Gastroesophageal sphincter (tissue), 4 donors: Measurements from ENCODE around the gene SH3GLB2. TPM values are rescaled to one million over a fixed set of nuclear protein-coding genes. Genes with fewer than 3 reads are reported as not detected.

Experiments
- ATAC-seq: fragments of 150-250 bp; one replicate; pipeline ENCODE4 v1.9.1; 2016; ENCODE audit warnings: mild to moderate bottlenecking, moderate library complexity
- H3K27ac ChIP-seq, 4 donors: fragments of 200-600 bp; sonication (generic) in 3 of 4; 1 replicate in 3 of 4; 2 replicates in 1 of 4; pipeline ENCODE4 v1.5.1; 2016 to 2019
- H3K27me3 ChIP-seq: fragments of 200-600 bp; sonication (generic); one replicate; pipeline ENCODE4 v1.5.1; 2019
- H3K36me3 ChIP-seq, 2 donors: fragments of 200-600 bp; sonication (generic); one replicate each; pipeline ENCODE4 v1.5.1; 2019; ENCODE audit warnings: control low read depth in 1 of 2
- H3K4me1 ChIP-seq, 3 donors: fragments of 200-600 bp; sonication (generic); 1 replicate in 2 of 3; 2 replicates in 1 of 3; pipeline ENCODE4 v1.5.1; 2016 to 2019; ENCODE audit warnings: control low read depth in 2 of 3
- H3K4me3 ChIP-seq, 2 donors: fragments of 200-600 bp; sonication (generic); one replicate each; pipeline ENCODE4 v1.5.1; 2019; ENCODE audit warnings: mild to moderate bottlenecking in 1 of 2, moderate library complexity in 1 of 2
- H3K9me3 ChIP-seq, 3 donors: fragments of 200-600 bp; sonication (generic); one replicate each; pipeline ENCODE4 v1.5.1; 2017 to 2019; ENCODE audit warnings: control low read depth in 2 of 3
- EP300 ChIP-seq: sonication (generic); formaldehyde crosslinking; IDR thresholded peaks from one replicate; pipeline ENCODE4 v1.6.1; 2017; ENCODE audit warnings: antibody characterized with exemption, mild to moderate bottlenecking
- POLR2A ChIP-seq, 2 donors: fragments of 450-650 bp; IDR thresholded peaks; one replicate each; pipeline ENCODE4 v1.6.1; 2017; ENCODE audit warnings: antibody characterized with exemption in 2 of 2, mild to moderate bottlenecking in 2 of 2, moderate library complexity in 1 of 2
- POLR2AphosphoS5 ChIP-seq: sonication (generic); formaldehyde crosslinking; IDR thresholded peaks from one replicate; pipeline ENCODE4 v1.6.1; 2017; ENCODE audit warnings: antibody characterized with exemption
- WGBS, 2 donors: methylation state at CpG; one replicate each; pipeline ENCODE4 v1.1.5; 2018; ENCODE audit warnings: low coverage in 1 of 2; 5-methylcytosine and 5-hydroxymethylcytosine counted together
- total RNA-seq, 4 donors: library from RNA; depleted of rRNA; stranded (reverse); fragments of >200 nt; gene quantifications; one replicate each; pipeline ENCODE4 v1.1.0, GENCODE V29; 2016
- TF ChIP-seq, protein P1 (sequence below), 4 experiments: fragments of 200-600 bp in 2 of 4; fragments of 450-650 bp in 2 of 4; sonication (generic) in 1 of 4; IDR thresholded peaks; one replicate each; pipeline ENCODE4 v1.5.1; 2017 to 2019; ENCODE audit warnings: antibody characterized with exemption in 4 of 4, mild to moderate bottlenecking in 2 of 4, moderate library complexity in 2 of 4

Gene SH3GLB2
- total RNA-seq, 4 donors from 2014 or later = 80.3 to 123 (median 83.6) TPM

GRCh38 chr9:129001504-129002325 is 26.4 kb downstream of the SH3GLB2 start:
- TF ChIP-seq POLR2AphosphoS5 (no peak), POLR2A (IDR thresholded peaks at IDR 0.05) (no peak), EP300 (no peak)
- TF ChIP-seq, protein P1, sequence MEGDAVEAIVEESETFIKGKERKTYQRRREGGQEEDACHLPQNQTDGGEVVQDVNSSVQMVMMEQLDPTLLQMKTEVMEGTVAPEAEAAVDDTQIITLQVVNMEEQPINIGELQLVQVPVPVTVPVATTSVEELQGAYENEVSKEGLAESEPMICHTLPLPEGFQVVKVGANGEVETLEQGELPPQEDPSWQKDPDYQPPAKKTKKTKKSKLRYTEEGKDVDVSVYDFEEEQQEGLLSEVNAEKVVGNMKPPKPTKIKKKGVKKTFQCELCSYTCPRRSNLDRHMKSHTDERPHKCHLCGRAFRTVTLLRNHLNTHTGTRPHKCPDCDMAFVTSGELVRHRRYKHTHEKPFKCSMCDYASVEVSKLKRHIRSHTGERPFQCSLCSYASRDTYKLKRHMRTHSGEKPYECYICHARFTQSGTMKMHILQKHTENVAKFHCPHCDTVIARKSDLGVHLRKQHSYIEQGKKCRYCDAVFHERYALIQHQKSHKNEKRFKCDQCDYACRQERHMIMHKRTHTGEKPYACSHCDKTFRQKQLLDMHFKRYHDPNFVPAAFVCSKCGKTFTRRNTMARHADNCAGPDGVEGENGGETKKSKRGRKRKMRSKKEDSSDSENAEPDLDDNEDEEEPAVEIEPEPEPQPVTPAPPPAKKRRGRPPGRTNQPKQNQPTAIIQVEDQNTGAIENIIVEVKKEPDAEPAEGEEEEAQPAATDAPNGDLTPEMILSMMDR (IDR thresholded peaks at IDR 0.05) = no peak
- Histone ChIP-seq H3K9me3 (no peaks in the 10 kb centered on the region), H3K27ac (no peak overlapping the region), H3K4me3 (no peak overlapping the region), H3K36me3 (peaks cover 0 to 100% of the 10 kb centered on the region in 2 donors), H3K27me3 (no peaks in the 10 kb centered on the region), H3K4me1 (peaks cover 0 to 5% (median 0%) of the 10 kb centered on the region in 3 donors)
- WGBS, 2 donors = 95% methylated on average over 3 of the region's 10 CpGs; no CpG with 5 or more reads in 1 of the 2 donors
- no peak for ATAC-seq

- H3K36me3 ChIP-seq = peaks cover 0 to 100% of the 10 kb centered on the region in 2 donors
- no peak overlapping the region for H3K27ac ChIP-seq
- H3K9me3 ChIP-seq = no peaks in the 10 kb centered on the region
- 88% methylated on average over 3 of the region's 13 CpGs; no CpG with 5 or more reads in 1 of the 2 donors for WGBS, 2 donors
- no peak overlapping the region for H3K4me3 ChIP-seq
- ATAC-seq = no peak
- no peaks in the 10 kb centered on the region for H3K27me3 ChIP-seq
- TF ChIP-seq POLR2A (IDR thresholded peaks at IDR 0.05) (no peak), POLR2AphosphoS5 (no peak), EP300 (no peak)
- TF ChIP-seq, protein P1 (IDR thresholded peaks at IDR 0.05) = no peak
- H3K4me1 ChIP-seq = no peaks in the 10 kb centered on the region
These were observed 28.4 kb downstream of the SH3GLB2 start for GRCh38 chr9:128999581-129000206.

- no peak for ATAC-seq
- H3K36me3 ChIP-seq = peaks cover 0 to 100% of the 10 kb centered on the region in 2 donors
These were observed 29.7 kb downstream of the SH3GLB2 start for GRCh38 chr9:128998462-128998861.

DNA sequence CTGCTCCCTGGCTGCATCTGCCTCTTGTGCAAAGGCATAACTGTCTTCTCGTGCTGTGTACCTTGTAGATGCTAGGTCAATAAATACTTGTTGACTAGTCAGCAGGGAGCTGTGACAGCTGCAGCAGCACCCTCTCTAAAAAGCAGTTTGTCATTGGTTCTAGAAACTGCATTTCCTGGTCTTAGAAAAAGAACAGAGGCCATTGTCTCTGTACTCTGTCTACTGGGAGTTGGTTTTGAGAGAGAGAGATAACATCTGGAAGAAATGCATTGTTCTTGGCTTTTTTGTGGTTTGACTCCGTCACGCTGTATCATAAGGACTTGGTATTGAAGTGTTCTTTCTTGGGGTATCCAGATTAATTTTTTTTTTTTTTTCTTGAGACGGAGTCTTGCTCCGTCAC is 32.3 kb downstream of the SH3GLB2 start:
- peaks cover 0 to 99% of the 10 kb centered on the region in 2 donors for H3K36me3 ChIP-seq
- H3K4me3 ChIP-seq = no peak overlapping the region
- H3K9me3 ChIP-seq = no peaks in the 10 kb centered on the region
- TF ChIP-seq, protein P1 (IDR thresholded peaks at IDR 0.05) = no peak
- TF ChIP-seq EP300 = no peak
- no peak for TF ChIP-seq POLR2AphosphoS5
- TF ChIP-seq POLR2A (IDR thresholded peaks at IDR 0.05) = no peak
- ATAC-seq = no peak
- no peaks in the 10 kb centered on the region for H3K4me1 ChIP-seq
- 78 to 93% methylated on average over 4 to 5 of the region's 5 CpGs for WGBS, 2 donors
- H3K27me3 ChIP-seq = no peaks in the 10 kb centered on the region
- no peak overlapping the region for H3K27ac ChIP-seq

More at GRCh38 chr9:128998462-128998861, 29.7 kb downstream of the SH3GLB2 start:
- no peak for TF ChIP-seq POLR2AphosphoS5
- no peak for TF ChIP-seq EP300
- no peak for TF ChIP-seq POLR2A (IDR thresholded peaks at IDR 0.05)
- TF ChIP-seq, protein P1 (IDR thresholded peaks at IDR 0.05) = no peak
- Histone ChIP-seq H3K4me3 (no peak overlapping the region), H3K4me1 (no peaks in the 10 kb centered on the region), H3K9me3 (no peaks in the 10 kb centered on the region), H3K27me3 (no peaks in the 10 kb centered on the region), H3K27ac (no peak overlapping the region)
- 70 to 90% methylated on average over 2 to 4 of the region's 6 CpGs for WGBS, 2 donors
